HFF-Myc (cell line): Measurements from ENCODE around the gene VILL.

ENCODE experiments used
- DNase-seq: peaks from one replicate; pipeline ENCODE4 v3.0.0-alpha.2; 2011; ENCODE audit warnings: low read depth; ENCODE audit errors: extremely low read depth
- H3K4me3 ChIP-seq: replicated peaks from 2 replicates; pipeline ENCODE4 v1.5.1; 2011; ENCODE audit warnings: low read depth, mild to moderate bottlenecking, control low read depth, low read length
- CTCF ChIP-seq: IDR thresholded peaks from 2 replicates; pipeline ENCODE4 v1.5.1; 2012; ENCODE audit warnings: mild to moderate bottlenecking, low read depth, low read length, control low read depth; ENCODE audit errors: missing control alignments

VILL gene

GRCh38 chr3:38003371-38003816 lies 12.8 kb downstream of the VILL start:
- peak; percentile 80 for TF ChIP-seq CTCF
- DNase-seq, result no peak
- no peak overlapping the region for H3K4me3 ChIP-seq

GRCh38 chr3:38003817-38004414 lies 13.3 kb downstream of the VILL start:
- TF ChIP-seq CTCF, result no peak
- H3K4me3 ChIP-seq, result no peak overlapping the region
- DNase-seq, result no peak

- TF ChIP-seq CTCF, result peak; percentile 81
- DNase-seq, result no peak
- H3K4me3 ChIP-seq, result no peak overlapping the region
These were observed 14.0 kb downstream of the VILL start for GRCh38 chr3:38004415-38005075.

GRCh38 chr3:38005076-38006020 lies 14.8 kb downstream of the VILL start:
- no peak for TF ChIP-seq CTCF
- DNase-seq, result no peak
- no peak overlapping the region for H3K4me3 ChIP-seq

- TF ChIP-seq CTCF, result no peak
- no peak overlapping the region for H3K4me3 ChIP-seq
- DNase-seq, result no peak
These were observed 15.4 kb downstream of the VILL start for GRCh38 chr3:38006031-38006430.

GRCh38 chr3:38006445-38006995 lies 15.9 kb downstream of the VILL start:
- no peak overlapping the region for H3K4me3 ChIP-seq
- TF ChIP-seq CTCF, result no peak
- no peak for DNase-seq
